Panc1 (cell line): ENCODE data around the gene NIFK. TPM values are rescaled to one million over a fixed set of nuclear protein-coding genes. Genes with fewer than 3 reads are reported as not detected.
A peak's percentile ranks its signal among the peaks of the same experiment; 100 is the strongest.

Source experiments
- ATAC-seq: fragments of 200-7000 bp; cut with Tn5 transposase; 2 replicates; pipeline ENCODE4 v1.9.1; 2020; ENCODE audit warnings: mild to moderate bottlenecking, moderate library complexity
- BruUV-seq: library from RNA; stranded (reverse); fragments of 400-500 nt; replicated peaks from 2 replicates; lab custom pipeline; 2021; lab: Mats Ljungman, UMichigan
- CTCF ChIA-PET: fragments of 300-600 bp; sonication (Branson Sonifier 250); formaldehyde crosslinking; loops from one replicate; lab custom pipeline; 2022; ENCODE audit warnings: antibody characterized with exemption; lab: Charles Lee
- POLR2A ChIA-PET: fragments of 300-600 bp; sonication (Branson Sonifier 250); formaldehyde crosslinking; loops from one replicate; lab custom pipeline; 2022; ENCODE audit warnings: antibody characterized with exemption; lab: Charles Lee
- DNase-seq: peaks from one replicate; pipeline ENCODE4 v3.0.0-alpha.2; 2010; ENCODE audit warnings: low read depth, low spot score
- H3K27ac ChIP-seq: 2 replicates; pipeline ENCODE4 v1.5.1; 2011; ENCODE audit warnings: mild to moderate bottlenecking, low read length, inconsistent platforms
- H3K27me3 ChIP-seq: fragments of 200-500 bp; sonication (Bioruptor generic); 2 replicates; pipeline ENCODE4 v1.6.0; 2014; ENCODE audit warnings: low read length, inconsistent platforms; ENCODE audit not compliant: control insufficient read depth, insufficient read depth
- H3K36me3 ChIP-seq: fragments of 200-500 bp; sonication (Bioruptor generic); 2 replicates; pipeline ENCODE4 v1.5.1; 2014; ENCODE audit warnings: inconsistent platforms, mild to moderate bottlenecking, low read length, moderate library complexity; ENCODE audit not compliant: control insufficient read depth, insufficient read depth
- H3K4me1 ChIP-seq: 2 replicates; pipeline ENCODE4 v1.5.1; 2011; ENCODE audit warnings: inconsistent platforms, mild to moderate bottlenecking, low read length, moderate library complexity; ENCODE audit not compliant: control insufficient read depth, insufficient read depth
- H3K4me3 ChIP-seq, 2 experiments: 2 replicates each; pipeline ENCODE4 v1.5.1; 2011 to 2012; ENCODE audit warnings: low read depth in 2 of 2, low read length in 2 of 2, mild to moderate bottlenecking in 2 of 2, inconsistent platforms in 1 of 2, moderate library complexity in 1 of 2
- H3K9me3 ChIP-seq: fragments of 200-500 bp; sonication (Bioruptor generic); 2 replicates; pipeline ENCODE4 v1.5.1; 2014; ENCODE audit warnings: low read depth, mild to moderate bottlenecking, inconsistent platforms, low read length, moderate library complexity; ENCODE audit not compliant: control insufficient read depth, insufficient read depth
- CTCF ChIP-seq: fragments of 450-650 bp; IDR thresholded peaks from 2 replicates; pipeline ENCODE4 v1.5.1; 2017; ENCODE audit warnings: mild to moderate bottlenecking
- POLR2AphosphoS5 ChIP-seq: IDR thresholded peaks from 2 replicates; pipeline ENCODE4 v1.6.1; 2012; ENCODE audit warnings: mild to moderate bottlenecking, low read depth, low read length, moderate library complexity
- REST ChIP-seq, 2 experiments: IDR thresholded peaks; 2 replicates each; pipeline ENCODE4 v1.6.1; 2011 to 2012; ENCODE audit warnings: low read depth in 2 of 2, control low read depth in 1 of 2, low read length in 1 of 2, mild to moderate bottlenecking in 1 of 2, moderate library complexity in 1 of 2; ENCODE audit not compliant: insufficient read depth in 1 of 2
- SIN3A ChIP-seq: IDR thresholded peaks from 2 replicates; pipeline ENCODE4 v1.6.1; 2012; ENCODE audit warnings: low read depth, mild to moderate bottlenecking, low read length, moderate library complexity, borderline replicate concordance; ENCODE audit not compliant: insufficient read depth
- TCF7L2 ChIP-seq: IDR thresholded peaks from 2 replicates; pipeline ENCODE4 v1.6.1; 2011; ENCODE audit warnings: mild to moderate bottlenecking, low read depth, low read length, inconsistent platforms
- in situ Hi-C: cut with HindIII; loops from 2 replicates; pipeline ENCODE4 v1.10.0; 2016; ENCODE audit warnings: low sequenced_read_pairs, low pct_unique_long_range_greater_than_20kb
- intact Hi-C: fragments of 100-400 bp; cut with micrococcal nuclease; formaldehyde crosslinking; loops from one replicate; pipeline ENCODE4 v1.10.0; 2022; ENCODE audit not compliant: unreplicated experiment
- total RNA-seq: library from RNA; stranded (reverse); gene quantifications from one replicate; pipeline ENCODE4 v1.2.1, GENCODE V29; 2021; ENCODE audit not compliant: unreplicated experiment

The NIFK gene
- total RNA-seq, 1 experiment from 2014 or later, result 84.5 TPM

GRCh38 chr2:121721926-121722325, 14.7 kb downstream of the NIFK start:
- H3K27me3 ChIP-seq, result no peaks in the 10 kb centered on the region
- DNase-seq, result peak; percentile 75
- no TSS peak for BruUV-seq
- no peaks in the 10 kb centered on the region for H3K4me1 ChIP-seq
- intact Hi-C loops (no loop called here), in situ Hi-C loops (no loop called here)
- H3K9me3 ChIP-seq, result no peaks in the 10 kb centered on the region
- no peak overlapping the region for H3K27ac ChIP-seq
- peaks cover under 1% of the 10 kb centered on the region; the same call in 1 of the 2 replicates for H3K36me3 ChIP-seq
- H3K4me3 ChIP-seq, result no peak overlapping the region
- TF ChIP-seq TCF7L2 (no peak), POLR2AphosphoS5 (no peak), REST (IDR thresholded peaks at IDR 0.05; ENCODE audit: insufficient read depth in 1 of 2, low read depth in 2 of 2, low read length in 1 of 2) (no peak)
- ATAC-seq, result no peak
- ChIA-PET CTCF (interaction anchor here (0.6 kb wide), 1 partner anchor 36 kb away, joined by 4 read pairs; no protein-coding TSS in a partner anchor), POLR2A (interaction anchor here (0.6 kb wide), 1 partner anchor 327 kb away, joined by 6 read pairs; no protein-coding TSS in a partner anchor)

GRCh38 chr2:121717529-121717928, 19.1 kb downstream of the NIFK start:
- DNase-seq, result no peak
- ChIA-PET POLR2A (no interaction called here), CTCF (interaction anchor here (1.7 kb wide), 1 partner anchor 185 kb away, joined by 7 read pairs; no protein-coding TSS in a partner anchor)
- H3K9me3 ChIP-seq, result no peaks in the 10 kb centered on the region
- H3K4me3 ChIP-seq, result no peak overlapping the region
- ATAC-seq, result no peak
- H3K36me3 ChIP-seq, result no peaks in the 10 kb centered on the region
- no peaks in the 10 kb centered on the region for H3K27me3 ChIP-seq
- H3K27ac ChIP-seq, result no peak overlapping the region
- TF ChIP-seq SIN3A (no peak), REST (IDR thresholded peaks at IDR 0.05; ENCODE audit: insufficient read depth in 1 of 2, low read depth in 2 of 2, low read length in 1 of 2) (no peak), TCF7L2 (no peak), POLR2AphosphoS5 (no peak), CTCF (no peak)
- in situ Hi-C loops (no loop called here), intact Hi-C loops (loop anchor here (5.0 kb wide), 2 partner anchors 120 to 315 kb away; no protein-coding TSS in a partner anchor)
- no TSS peak for BruUV-seq
- no peaks in the 10 kb centered on the region for H3K4me1 ChIP-seq
